GM19238 (cell line): ENCODE measurements around the gene EED.
"Not testable (repeated sequence)": the region's sequence is repeated elsewhere in the genome, so short reads cannot be mapped to it uniquely, and the experiment has no call there.

Source experiments
- DNase-seq: peaks from one replicate; pipeline ENCODE4 v3.0.0; 2011; ENCODE audit warnings: low spot score; ENCODE audit not compliant: insufficient read length

EED gene

DNA sequence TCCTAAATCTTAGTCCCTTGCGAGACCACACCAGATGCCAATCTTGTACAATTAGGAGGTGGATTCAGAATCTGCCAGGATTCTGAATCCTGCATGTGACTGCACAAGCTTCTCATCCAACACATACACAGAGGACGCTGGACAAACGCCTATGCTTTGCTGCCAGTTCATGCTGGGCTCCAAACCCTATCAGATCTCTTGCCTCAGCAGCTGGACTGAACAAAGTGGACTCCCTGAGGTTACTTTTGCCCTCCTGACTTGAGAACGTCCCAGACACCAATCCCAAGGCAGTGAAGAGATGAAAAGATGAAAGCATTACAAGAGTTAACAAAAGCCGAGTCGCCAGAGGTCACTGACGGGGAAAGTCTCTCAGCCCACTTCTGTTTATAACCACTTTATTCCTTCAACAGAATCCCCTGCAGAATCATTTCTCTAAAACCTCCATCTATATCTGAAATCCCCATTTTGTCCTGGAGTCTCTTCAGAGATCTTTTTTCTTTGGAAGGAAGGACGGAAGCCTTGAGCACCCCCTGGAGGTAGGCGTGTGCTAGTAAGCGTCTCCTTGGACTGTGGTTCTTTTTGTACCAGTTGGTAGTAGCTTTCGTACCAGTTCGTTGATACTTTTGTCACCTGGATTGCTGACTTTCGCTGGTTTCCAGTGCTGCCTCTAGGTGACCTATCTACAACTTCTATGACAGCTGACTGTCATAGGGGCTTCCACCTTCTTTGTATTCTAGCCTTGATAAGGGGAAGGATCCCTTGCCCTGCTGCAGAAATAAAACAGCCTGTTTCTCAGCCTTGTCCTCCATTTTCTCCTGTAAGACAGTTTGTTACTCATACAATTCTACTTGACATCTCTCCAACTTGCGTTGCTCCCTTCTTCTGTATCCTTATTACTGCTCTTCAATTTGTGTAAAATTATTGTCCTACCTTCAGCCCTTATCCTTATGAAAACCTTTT is 26.1 kb upstream of the EED start:
- no peak for DNase-seq

DNA sequence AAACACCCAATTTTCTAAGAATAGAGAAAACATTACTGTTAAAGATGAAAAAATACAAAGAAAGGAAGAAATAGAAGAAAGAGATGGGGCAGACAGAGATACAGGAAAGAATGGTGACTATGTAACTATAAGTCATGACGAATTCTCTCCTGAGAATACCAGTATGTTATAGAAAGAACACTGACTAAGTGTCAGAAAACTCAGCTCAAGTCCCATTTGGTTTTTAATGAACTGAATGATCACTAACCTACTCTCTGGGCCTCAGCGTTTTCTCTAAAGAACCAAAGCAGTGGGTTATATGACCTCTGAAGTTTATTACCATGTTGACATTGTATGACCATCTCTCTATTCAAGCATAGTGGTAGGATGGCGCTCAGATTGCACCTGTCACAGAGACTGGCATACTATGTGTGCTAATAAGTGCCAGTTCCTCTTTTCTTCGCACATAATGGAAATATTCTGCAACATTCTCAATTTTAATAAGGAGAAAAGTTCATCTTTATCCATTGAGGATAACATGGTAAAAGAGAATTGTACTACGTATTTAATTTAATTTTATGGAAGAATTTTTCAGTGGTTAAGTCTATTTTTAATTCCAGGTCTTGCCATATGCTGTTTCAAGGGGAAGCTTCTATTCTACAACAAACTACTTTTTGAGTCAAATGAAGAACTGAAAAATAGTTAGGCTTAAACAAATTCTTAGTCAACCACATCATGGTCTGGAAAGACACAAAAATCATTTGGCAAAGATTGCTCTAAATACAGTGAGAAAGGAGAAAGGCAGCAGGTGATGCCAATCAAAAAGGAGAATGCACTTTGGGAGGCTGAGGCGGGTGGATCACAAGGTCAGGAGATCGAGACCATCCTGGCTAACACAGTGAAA is 25.0 kb upstream of the EED start:
- no peak for DNase-seq

DNA sequence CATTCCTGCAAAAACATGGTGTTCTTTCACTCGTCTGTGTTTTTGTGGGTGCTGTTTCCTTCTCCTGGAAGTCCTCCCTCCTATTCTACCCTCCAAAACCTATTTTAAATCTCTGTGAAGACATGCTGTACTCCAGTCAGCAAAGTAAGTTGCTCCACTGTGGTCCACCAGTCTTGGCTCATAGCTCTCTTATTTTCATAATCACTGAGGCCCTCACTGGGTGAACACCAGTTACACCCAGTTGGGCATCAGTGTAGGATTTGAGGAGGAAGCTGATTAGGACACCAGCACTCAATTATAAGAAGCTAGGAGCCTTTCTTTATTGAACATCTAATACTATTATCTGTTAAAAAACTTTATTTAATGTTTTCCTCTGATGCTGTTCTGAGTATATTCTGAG is 23.9 kb upstream of the EED start:
- DNase-seq, result no peak

DNA sequence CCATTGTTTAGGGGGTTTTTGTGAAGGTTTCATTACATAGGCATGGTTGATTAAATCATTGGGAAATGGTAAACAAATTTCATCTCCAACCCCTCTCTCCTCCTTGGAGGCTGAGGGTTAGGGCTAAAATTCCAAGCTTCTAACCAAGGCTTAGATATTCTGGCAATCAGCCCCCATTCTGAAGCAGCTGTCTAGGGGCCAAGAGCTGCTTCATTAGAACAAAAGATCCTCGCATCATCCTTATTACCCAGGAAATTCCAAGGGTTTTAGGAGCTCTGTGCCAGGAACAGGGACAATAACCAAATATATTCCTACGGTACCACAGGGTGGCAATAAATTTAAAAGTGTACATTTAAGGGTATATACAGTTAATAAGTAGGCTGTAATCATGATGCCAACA is 22.5 kb upstream of the EED start:
- no peak for DNase-seq

DNA sequence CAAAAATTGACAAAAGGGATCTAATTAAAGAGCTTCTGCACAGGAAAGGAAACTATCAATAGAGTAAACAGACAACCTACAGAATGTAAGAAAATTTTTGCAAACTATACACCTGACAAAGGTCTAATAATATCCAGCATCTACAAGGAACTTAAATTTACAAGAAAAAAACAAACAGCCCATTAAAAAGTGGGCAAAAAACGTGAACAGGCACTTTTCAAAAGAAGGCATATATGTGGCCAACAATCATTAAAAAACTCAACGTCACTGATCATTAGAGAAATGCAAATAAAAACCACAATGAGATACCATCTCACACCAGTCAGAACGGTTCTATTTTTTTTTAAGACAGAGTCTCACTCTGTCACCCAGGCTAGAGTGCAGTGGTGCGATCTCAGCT is 20.0 kb upstream of the EED start:
- DNase-seq, result not testable (repeated sequence)

DNA sequence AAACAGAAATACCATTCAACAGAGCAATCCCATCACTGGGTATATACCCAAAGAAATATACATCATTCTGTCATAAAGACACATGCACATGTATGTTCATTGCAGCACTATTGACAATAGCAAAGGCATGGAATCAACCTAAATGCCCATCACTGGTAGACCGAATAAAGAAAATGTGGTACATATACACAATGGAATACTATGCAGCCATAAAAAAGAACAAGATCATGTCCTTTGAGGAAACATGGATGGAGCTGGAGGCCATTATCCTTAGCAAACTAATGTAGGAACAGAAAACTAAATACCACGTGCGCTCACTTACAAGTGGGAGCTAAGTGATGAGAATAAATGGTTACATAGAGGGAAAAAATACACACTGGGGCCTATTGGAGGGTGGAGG is 19.2 kb upstream of the EED start:
- DNase-seq, result not testable (repeated sequence)

DNA sequence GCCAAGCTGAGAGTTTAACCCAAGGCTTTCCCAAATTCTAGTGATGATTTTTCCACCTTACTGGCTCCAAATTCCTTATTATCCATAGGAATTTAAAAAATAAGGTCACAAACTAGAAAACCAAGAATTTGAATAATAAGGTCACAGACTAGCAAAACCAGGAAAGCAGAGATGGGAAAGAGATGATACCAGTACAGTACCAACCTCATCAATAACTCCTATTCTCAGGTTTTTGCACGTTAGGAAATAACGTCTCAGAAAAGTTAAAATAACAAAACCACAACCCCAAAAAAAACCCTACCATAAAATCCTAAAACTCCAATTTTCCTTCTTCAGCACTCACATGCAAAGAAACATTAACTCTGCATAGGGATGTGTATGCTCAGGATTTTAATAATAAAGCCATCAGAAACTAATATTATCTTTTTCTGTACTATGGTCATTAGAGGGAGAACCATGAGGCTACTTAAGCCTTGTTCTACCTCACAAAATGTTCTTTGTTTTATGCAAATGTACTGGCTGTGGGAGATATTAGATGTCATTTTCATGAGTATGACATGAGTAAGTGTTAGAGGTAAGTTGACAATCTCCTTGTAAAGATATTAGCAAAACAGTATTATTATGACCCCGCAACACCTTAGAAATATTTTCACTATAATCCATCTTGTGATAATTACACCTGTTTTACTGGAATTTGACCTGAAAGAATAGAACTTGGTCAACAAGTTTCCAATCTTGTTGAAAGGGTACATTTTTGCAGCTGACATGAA is 16.1 kb upstream of the EED start:
- DNase-seq, result no peak

DNA sequence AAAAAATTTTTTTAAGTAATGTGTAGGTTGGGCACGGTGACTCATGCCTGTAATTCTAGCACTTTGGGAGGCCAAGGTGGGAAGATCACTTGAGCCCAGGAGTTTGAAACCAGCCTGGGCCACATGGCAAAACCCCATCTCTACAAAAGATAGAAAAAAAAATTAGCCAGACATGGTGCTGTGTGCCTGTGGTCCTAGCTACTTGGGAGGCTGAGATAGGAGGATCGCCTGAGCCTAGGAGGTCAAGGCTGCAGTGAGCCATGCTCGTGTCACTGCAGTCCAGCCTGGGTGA is 15.6 kb upstream of the EED start:
- not testable (repeated sequence) for DNase-seq

DNA sequence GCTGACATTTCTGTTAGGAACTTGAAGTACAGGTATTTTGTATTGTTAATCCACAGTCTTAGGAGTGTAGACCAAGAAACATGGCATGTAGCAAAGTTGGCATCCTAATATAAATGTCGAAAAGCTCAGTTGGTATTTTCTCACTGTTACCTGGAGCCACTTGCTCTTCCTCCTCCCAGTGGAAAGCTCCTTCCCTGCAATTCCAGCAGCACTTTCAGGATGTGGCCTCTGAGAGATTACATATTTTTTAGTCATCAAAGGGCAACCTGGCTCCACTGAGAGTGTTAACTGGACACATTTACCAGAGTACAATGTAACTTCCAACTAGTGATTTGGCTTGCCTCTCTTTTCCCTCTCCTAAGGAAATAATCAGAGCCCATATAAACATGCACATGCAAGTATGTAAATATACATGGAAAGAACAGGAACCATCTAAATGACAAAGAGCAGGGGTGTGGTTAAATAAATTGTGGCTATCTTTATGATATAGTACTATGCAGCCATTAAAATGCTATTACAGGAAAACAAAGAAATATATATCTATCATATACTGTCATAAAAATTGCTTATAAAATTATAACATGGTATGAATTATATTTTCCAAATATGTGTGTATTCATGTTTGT is 14.3 kb upstream of the EED start:
- no peak for DNase-seq

DNA sequence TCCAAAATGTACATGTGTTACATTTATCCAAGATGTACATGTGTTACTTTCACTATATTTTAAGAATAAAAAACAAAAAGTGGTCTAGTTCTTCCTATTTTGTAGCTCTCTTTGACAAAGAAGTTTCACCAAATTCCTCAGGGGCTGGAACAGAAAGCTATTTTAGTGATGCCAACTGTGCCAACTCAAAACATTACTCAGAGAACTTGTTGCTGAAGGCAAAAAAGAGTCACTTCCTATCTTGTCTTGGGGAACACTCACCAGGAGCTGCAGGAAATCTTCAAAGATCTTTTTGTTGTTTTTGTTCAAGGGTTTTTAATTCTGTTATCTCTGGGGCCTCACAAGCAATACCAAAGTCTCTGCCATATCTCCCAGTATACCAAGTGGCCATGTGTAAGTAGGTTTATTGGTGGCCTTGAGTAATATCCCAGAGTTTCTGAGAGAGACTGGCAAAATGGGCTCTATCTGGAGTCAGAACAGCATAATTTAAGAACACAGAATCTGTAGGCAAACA is 13.6 kb upstream of the EED start:
- DNase-seq, result no peak

DNA sequence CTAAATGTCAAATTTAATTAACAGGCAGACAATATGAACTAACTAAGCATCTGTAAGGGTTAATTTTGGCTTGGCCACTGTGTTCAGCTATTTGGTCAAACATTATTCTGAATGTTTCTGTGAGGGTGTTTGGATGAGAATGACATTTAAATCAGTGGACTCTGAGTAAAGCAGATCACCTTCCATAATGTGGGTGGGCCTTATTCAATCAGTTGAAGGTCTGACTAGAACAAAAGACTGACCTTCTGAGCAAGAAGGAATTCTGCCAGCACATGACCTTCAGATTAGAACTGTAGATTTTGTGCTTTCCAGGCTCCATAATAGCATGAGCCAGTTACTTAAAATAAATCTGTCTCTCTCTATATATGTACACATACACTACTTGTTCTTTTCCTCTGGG is 12.0 kb upstream of the EED start:
- DNase-seq, result no peak

DNA sequence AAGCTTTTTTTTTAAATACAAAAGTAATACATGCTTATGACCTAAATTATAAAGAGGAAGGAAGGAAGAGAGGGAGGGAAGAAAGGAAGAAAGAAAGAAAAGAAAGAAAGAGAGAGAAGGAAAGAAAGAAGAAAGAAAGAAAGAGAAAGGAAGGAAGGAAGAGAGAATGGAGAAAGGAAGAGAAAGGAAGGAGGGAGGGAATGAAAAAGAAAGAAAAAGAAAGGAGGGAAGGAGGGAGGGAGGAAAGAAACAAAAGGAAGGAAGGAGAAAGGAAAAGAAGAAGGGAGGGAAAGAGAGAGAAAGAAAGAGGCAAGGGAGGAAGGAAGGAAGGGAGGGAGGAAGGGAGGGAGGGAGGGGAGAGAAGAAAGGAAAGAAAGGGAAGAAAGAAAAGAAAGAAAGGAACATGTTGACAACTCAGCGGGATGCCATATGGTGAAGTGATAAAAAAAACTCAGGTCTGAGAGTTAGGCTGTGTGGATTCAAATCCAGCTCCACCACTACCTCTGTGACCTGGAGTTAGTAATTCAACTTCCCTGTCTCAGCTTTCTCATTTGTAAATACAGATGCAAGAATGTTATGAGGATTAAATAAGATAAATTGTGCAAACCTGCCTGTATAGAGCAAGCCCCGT is 9.6 kb upstream of the EED start:
- no peak for DNase-seq

DNA sequence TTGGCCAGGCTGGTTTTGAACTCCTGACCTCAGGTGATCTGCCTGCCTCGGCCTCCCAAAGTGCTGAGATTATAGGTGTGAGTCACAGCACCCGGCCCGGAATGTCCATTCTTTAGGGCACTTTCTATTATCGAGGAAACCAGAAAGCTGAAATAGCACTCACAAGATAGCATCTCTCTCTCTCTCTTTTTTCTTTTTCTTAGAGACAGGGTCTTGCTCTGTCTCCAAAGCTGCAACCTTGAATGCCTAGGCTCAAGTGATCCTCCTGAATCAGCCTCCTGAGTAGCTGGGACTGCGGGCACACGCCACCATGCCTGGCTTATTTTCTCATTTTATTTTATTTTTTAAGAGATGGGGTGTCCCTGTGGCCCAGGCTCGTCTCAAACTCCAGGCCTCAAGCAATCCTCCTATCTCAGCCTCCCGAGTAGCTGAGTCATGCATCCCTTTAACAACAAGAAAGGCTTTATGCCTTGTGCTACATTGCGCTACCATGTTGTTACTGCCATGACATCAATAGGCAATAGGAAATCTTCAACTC is 7.2 kb upstream of the EED start:
- no peak for DNase-seq

DNA sequence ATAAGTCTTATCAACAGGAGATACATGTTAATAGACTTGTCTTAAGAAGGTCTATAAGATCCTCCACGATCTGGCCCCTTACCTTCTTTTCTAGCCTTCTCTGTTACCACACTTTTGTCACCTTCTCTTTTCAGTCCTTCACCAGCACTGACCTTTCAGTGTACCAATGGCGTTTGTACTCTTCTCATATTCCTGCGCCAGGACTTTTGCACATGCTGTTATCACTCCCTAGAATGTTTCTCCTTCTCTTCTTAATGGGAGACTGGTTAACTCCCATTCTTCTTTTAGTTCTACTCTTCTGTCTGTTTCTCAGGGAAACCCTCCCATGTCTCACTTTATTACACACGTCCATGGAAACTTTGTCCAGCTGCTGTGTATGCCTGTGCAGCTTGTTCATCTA is 4.4 kb upstream of the EED start:
- no peak for DNase-seq

DNA sequence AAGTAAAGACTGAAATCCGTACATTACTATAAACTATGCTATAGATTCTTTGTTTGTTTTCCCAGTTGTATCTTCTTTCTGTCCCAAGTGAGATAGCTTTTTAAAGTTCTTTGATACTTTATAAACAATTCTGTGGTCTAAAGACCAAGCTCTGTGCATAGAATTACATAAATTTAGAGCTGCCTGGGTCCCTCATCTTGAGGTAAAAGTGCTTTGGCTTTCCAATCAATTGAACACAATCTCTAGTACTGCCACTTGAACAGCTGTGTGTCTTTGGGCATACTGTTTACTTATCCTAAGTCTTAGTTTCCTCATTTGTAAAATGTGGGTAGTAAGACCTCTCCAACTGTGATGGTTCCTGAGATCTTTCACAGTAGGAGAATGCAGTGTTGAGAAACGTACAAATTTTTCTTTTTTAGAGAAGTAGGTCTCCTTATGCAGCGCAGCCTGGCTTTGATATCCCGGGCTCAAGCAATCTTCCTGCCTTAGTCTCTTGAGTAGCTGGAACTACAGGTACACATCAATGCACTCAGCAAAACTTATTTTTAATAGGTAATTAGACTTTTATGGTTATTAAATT is 2.5 kb upstream of the EED start:
- no peak for DNase-seq

DNA sequence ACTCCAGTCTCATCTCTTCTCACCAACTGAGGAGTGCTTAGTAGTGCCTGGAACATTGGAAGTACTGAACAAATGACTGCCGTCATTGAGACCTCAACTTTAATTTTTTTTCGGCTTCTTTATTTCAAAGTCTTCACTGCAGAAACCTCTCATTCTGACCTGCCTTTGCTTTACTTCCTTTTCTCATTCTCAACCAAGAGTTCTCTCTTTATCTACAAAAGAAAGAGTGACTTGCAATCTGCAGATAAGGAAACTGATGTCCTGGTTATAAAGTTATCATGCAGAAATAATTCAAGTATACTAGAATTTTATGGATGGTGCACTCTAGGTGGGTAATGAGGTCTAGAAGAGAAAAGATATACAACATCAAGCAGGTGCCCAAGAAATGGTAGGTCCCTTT is 1.2 kb upstream of the EED start:
- no peak for DNase-seq

DNA sequence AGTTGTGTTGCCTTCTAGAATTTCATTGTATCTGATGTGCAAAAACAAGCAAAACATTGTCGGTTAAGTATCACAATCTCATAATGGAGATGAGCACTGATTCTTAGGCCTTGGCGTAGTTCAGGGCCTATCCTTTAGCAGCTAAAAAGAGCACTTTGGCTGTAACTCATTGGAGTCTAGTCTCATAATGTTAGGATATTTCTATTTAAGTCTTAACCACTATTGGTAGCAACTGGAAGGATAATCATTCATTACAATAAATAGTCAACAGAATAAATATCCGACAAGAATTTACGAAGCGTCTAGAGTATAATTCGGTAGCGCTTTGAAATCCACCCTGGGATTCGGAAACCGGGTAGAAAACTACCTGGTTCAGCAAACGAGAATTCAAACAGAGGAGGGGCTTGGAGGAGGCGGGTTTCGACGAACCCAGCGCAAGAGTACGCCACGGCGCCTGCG is 461 bp upstream of the EED start:
- peak; percentile 65 for DNase-seq

DNA sequence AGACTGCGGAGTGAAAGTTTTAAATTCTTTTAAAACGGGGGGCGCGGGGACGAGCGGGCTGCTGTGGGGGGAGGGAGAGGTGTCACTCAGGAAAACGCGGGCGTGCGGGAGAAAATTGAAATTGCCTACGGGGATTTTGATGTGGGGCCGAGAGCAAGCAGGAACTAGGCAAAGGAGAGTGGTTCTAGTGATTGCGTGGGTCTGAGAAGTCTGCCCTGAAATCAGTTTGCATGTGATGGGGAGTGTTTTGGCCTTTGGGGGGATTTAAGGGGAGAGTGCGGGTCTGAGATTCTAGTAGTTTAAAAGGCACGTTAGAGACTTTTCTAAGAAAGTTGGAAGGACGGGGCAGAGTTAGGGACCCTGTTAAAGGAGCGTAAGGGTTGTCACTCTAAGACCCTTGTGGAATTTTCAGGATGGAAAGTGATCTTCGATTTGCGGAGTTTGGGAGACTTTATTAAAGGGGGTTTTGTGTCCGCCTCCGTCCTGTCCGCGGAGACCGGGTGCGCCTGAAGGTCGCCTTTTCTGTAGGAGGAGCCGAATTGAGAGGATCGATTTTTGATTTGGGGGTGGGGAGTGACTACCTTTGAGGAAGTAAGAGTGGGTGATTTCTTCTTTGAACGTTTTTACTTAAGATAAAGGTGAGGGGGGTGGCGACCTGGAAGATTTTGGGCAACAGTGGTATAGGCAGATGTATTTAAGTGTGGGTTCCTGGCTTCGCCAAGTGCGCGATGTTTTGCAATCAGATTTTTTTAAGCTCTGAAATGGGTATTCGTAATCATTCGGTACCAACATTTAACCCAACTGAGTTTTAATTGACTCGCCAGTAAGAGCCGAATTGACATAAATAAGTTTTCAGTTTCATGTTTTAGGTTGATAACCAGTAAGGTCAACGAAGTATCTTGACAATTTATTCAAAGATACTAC is 1.1 kb downstream of the EED start:
- no peak for DNase-seq

DNA sequence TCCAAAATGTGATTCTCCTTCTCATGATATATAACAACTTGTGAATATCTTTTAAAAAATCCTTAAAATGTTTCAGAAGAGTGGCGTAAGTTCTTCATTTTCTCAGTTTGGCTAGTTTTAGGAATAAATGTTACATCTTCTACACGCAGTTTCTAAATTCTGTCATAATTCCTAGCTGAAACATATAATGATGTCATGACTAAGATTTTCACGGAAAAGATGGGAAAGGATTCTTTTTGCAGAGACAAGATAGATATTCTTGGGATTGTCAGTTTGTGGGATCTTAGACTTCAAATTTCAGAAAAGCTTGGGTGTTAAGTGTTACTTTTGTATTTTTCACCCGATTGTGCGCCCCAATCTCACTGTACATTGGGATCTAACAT is 1.7 kb downstream of the EED start:
- DNase-seq, result no peak
